Panc1 (cell line): ENCODE measurements around the gene SCYGR5. TPM values are rescaled to one million over a fixed set of nuclear protein-coding genes. Genes with fewer than 3 reads are reported as not detected.
"Not testable (repeated sequence)": the region's sequence is repeated elsewhere in the genome, so short reads cannot be mapped to it uniquely, and the experiment has no call there.

Source experiments
- ATAC-seq: fragments of 200-7000 bp; cut with Tn5 transposase; 2 replicates; pipeline ENCODE4 v1.9.1; 2020; ENCODE audit warnings: mild to moderate bottlenecking, moderate library complexity
- Bru-seq: library from RNA; stranded (reverse); fragments of 400-500 nt; gene quantifications from one replicate; lab custom pipeline; 2021; lab: Mats Ljungman, UMichigan
- BruChase-seq, 2 experiments: library from RNA; stranded (reverse); fragments of 400-500 nt; gene quantifications; one replicate each; lab custom pipeline; 2021; lab: Mats Ljungman, UMichigan
- BruUV-seq: library from RNA; stranded (reverse); fragments of 400-500 nt; replicated peaks from 2 replicates; lab custom pipeline; 2021; lab: Mats Ljungman, UMichigan
- CTCF ChIA-PET: fragments of 300-600 bp; sonication (Branson Sonifier 250); formaldehyde crosslinking; loops from one replicate; lab custom pipeline; 2022; ENCODE audit warnings: antibody characterized with exemption; lab: Charles Lee
- POLR2A ChIA-PET: fragments of 300-600 bp; sonication (Branson Sonifier 250); formaldehyde crosslinking; loops from one replicate; lab custom pipeline; 2022; ENCODE audit warnings: antibody characterized with exemption; lab: Charles Lee
- DNase-seq: peaks from one replicate; pipeline ENCODE4 v3.0.0-alpha.2; 2010; ENCODE audit warnings: low read depth, low spot score
- H3K27ac ChIP-seq: 2 replicates; pipeline ENCODE4 v1.5.1; 2011; ENCODE audit warnings: mild to moderate bottlenecking, low read length, inconsistent platforms
- H3K27me3 ChIP-seq: fragments of 200-500 bp; sonication (Bioruptor generic); 2 replicates; pipeline ENCODE4 v1.6.0; 2014; ENCODE audit warnings: low read length, inconsistent platforms; ENCODE audit not compliant: control insufficient read depth, insufficient read depth
- H3K36me3 ChIP-seq: fragments of 200-500 bp; sonication (Bioruptor generic); 2 replicates; pipeline ENCODE4 v1.5.1; 2014; ENCODE audit warnings: inconsistent platforms, mild to moderate bottlenecking, low read length, moderate library complexity; ENCODE audit not compliant: control insufficient read depth, insufficient read depth
- H3K4me1 ChIP-seq: 2 replicates; pipeline ENCODE4 v1.5.1; 2011; ENCODE audit warnings: inconsistent platforms, mild to moderate bottlenecking, low read length, moderate library complexity; ENCODE audit not compliant: control insufficient read depth, insufficient read depth
- H3K4me3 ChIP-seq, 2 experiments: 2 replicates each; pipeline ENCODE4 v1.5.1; 2011 to 2012; ENCODE audit warnings: low read depth in 2 of 2, low read length in 2 of 2, mild to moderate bottlenecking in 2 of 2, inconsistent platforms in 1 of 2, moderate library complexity in 1 of 2
- H3K9me3 ChIP-seq: fragments of 200-500 bp; sonication (Bioruptor generic); 2 replicates; pipeline ENCODE4 v1.5.1; 2014; ENCODE audit warnings: low read depth, mild to moderate bottlenecking, inconsistent platforms, low read length, moderate library complexity; ENCODE audit not compliant: control insufficient read depth, insufficient read depth
- POLR2AphosphoS5 ChIP-seq: IDR thresholded peaks from 2 replicates; pipeline ENCODE4 v1.6.1; 2012; ENCODE audit warnings: mild to moderate bottlenecking, low read depth, low read length, moderate library complexity
- SIN3A ChIP-seq: IDR thresholded peaks from 2 replicates; pipeline ENCODE4 v1.6.1; 2012; ENCODE audit warnings: low read depth, mild to moderate bottlenecking, low read length, moderate library complexity, borderline replicate concordance; ENCODE audit not compliant: insufficient read depth
- TCF7L2 ChIP-seq: IDR thresholded peaks from 2 replicates; pipeline ENCODE4 v1.6.1; 2011; ENCODE audit warnings: mild to moderate bottlenecking, low read depth, low read length, inconsistent platforms
- in situ Hi-C: cut with HindIII; loops from 2 replicates; pipeline ENCODE4 v1.10.0; 2016; ENCODE audit warnings: low sequenced_read_pairs, low pct_unique_long_range_greater_than_20kb
- intact Hi-C: fragments of 100-400 bp; cut with micrococcal nuclease; formaldehyde crosslinking; loops from one replicate; pipeline ENCODE4 v1.10.0; 2022; ENCODE audit not compliant: unreplicated experiment
- long read RNA-seq: library from polyadenylated mRNA; unstranded; transcript quantifications from one replicate; pipeline ENCODE4 v2.0.0, GENCODE V29; 2021; ENCODE audit not compliant: unreplicated experiment
- polyA plus RNA-seq: library from polyadenylated mRNA; unstranded; fragments of >200 nt; gene quantifications from one replicate; pipeline ENCODE4 v1.2.1, GENCODE V29; 2012; ENCODE audit warnings: missing spikeins; ENCODE audit not compliant: insufficient read length
- total RNA-seq: library from RNA; stranded (reverse); gene quantifications from one replicate; pipeline ENCODE4 v1.2.1, GENCODE V29; 2021; ENCODE audit not compliant: unreplicated experiment
- TF ChIP-seq, protein P1 (sequence below): fragments of 450-650 bp; IDR thresholded peaks from 2 replicates; pipeline ENCODE4 v1.5.1; 2017; ENCODE audit warnings: mild to moderate bottlenecking

SCYGR5 gene, protein sequence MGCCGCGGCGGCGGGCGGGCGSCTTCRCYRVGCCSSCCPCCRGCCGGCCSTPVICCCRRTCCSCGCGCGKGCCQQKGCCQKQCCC
- not detected for total RNA-seq
- not detected for polyA plus RNA-seq
- not detected for Bru-seq, nascent RNA
- BruChase-seq, experiment 1, labeled RNA remaining after a 2-hour chase: not detected
- BruChase-seq, experiment 2, labeled RNA remaining after a 6-hour chase: not detected
- long read RNA-seq: 0 reads

DNA sequence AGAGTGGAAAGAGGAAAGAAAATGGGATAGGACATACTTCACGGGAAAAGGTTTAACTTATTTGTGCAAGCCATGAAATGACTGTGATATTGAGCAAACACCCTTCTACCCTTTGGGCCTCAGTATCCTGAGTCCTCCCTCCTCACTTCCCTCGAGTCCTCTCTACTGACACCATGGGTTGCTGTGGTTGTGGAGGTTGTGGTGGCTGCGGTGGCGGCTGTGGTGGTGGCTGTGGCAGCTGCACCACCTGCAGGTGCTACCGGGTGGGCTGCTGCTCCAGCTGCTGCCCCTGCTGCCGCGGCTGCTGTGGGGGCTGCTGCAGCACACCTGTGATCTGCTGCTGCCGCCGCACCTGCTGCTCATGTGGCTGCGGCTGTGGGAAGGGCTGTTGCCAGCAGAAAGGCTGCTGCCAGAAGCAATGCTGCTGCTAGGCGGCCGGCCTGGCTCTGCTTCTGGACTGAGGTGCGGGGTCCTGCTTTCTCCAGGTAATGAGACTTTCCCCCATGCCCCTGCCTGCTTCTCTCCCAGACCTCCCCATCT lies at the start of gene SCYGR5:
Gene SCYGR5 (plus strand): TSS at position 174 of the 540 bp plus-strand sequence. CDS start 0 bp downstream, at position 174.
- H3K27ac ChIP-seq, DNase-seq, in situ Hi-C loops, intact Hi-C loops, BruUV-seq, POLR2A ChIA-PET, H3K36me3 ChIP-seq, H3K9me3 ChIP-seq, ATAC-seq, H3K4me3 ChIP-seq, CTCF ChIA-PET, H3K27me3 ChIP-seq, H3K4me1 ChIP-seq: not testable (repeated sequence)

DNA sequence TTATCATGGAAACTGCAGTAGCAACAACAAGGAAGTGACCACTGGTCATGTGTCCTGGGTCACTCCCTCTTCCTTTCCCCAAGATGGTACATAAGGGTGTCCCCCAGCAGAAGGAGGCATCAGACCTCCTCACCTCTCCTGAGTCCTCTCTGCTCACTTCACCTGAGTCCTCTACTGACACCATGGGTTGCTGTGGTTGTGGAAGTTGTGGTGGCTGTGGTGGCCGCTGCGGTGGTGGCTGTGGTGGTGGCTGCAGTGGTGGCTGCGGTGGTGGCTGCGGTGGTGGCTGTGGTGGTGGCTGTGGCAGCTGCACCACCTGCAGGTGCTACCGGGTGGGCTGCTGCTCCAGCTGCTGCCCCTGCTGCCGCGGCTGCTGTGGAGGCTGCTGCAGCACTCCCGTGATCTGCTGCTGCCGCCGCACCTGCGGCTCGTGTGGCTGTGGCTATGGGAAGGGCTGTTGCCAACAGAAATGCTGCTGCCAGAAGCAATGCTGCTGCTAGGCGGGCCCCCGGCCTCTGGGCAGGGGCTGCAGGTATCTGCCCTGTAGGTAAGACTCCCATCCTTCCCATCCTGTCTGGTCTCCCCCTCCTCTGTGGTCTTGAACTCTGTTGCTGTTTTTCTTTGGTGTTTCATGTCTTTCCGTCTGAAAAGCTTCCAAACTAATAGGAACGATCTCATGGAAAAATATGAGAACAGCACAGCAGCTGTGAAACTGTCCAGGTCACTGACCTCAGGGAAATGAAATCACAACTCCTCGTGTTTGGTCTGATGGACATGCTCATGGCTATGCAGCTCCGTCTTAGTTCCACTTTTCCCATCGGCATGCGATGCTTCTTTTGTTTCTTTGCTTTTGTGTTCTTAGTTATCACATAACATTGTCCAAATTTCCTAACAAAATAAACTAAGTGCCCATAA lies 49.0 kb upstream of the SCYGR5 start, which contains the start of gene SCYGR4:
Gene SCYGR4 (plus strand): TSS at position 183 of the 915 bp plus-strand sequence. CDS start 0 bp downstream, at position 183.
- ATAC-seq (no peak), DNase-seq (no peak)
- H3K27me3 ChIP-seq: no peaks in the 10 kb centered on the region
- no TSS peak for BruUV-seq
- TF ChIP-seq TCF7L2 (no peak), POLR2AphosphoS5 (no peak), SIN3A (no peak)
- TF ChIP-seq, protein P1, sequence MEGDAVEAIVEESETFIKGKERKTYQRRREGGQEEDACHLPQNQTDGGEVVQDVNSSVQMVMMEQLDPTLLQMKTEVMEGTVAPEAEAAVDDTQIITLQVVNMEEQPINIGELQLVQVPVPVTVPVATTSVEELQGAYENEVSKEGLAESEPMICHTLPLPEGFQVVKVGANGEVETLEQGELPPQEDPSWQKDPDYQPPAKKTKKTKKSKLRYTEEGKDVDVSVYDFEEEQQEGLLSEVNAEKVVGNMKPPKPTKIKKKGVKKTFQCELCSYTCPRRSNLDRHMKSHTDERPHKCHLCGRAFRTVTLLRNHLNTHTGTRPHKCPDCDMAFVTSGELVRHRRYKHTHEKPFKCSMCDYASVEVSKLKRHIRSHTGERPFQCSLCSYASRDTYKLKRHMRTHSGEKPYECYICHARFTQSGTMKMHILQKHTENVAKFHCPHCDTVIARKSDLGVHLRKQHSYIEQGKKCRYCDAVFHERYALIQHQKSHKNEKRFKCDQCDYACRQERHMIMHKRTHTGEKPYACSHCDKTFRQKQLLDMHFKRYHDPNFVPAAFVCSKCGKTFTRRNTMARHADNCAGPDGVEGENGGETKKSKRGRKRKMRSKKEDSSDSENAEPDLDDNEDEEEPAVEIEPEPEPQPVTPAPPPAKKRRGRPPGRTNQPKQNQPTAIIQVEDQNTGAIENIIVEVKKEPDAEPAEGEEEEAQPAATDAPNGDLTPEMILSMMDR: no peak
- intact Hi-C loops (no loop called here), in situ Hi-C loops (no loop called here)
- H3K4me1 ChIP-seq: no peaks in the 10 kb centered on the region
- ChIA-PET CTCF (no interaction called here), POLR2A (no interaction called here)
- H3K36me3 ChIP-seq: no peaks in the 10 kb centered on the region
- H3K9me3 ChIP-seq: no peaks in the 10 kb centered on the region
- H3K27ac ChIP-seq: no peak within 1 kb of the TSS
- no peak within 1 kb of the TSS for H3K4me3 ChIP-seq

DNA sequence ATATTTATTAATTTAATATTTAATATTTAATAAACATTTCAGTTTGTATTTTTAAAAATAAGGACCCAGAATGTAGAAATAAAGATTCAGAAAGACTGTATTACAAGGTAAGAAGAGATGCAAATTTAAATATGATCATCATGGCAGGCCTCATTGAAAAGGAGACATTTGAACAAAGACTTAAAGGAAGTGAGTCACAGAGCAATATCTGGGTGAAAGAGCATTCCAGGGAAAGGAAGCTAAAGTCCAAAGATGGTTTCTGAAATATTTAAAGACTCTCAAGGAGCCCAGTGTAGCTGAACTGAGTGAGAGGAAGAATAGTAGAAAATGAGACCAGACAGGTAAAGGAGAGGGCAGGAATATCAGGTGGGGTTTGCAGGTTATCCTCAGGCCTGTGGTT lies 43.4 kb upstream of the SCYGR5 start:
- CTCF ChIA-PET: no interaction called here
- BruUV-seq: no TSS peak
- no peak overlapping the region for H3K27ac ChIP-seq
- H3K36me3 ChIP-seq: no peaks in the 10 kb centered on the region
- TF ChIP-seq, protein P1: no peak
- no peak for TF ChIP-seq POLR2AphosphoS5
- no peak for ATAC-seq
- no peaks in the 10 kb centered on the region for H3K9me3 ChIP-seq
- intact Hi-C loops (no loop called here), in situ Hi-C loops (no loop called here)
- DNase-seq: no peak
- no peak overlapping the region for H3K4me3 ChIP-seq
- 0 out of 2 replicates have a peak, but pooled peaks cover 2% of the 10 kb centered on the region for H3K27me3 ChIP-seq
- POLR2A ChIA-PET: no interaction called here
- no peaks in the 10 kb centered on the region for H3K4me1 ChIP-seq
